Kidney glomerular epithelial cell (primary cell): Measurements from ENCODE around the gene SLC18B1.

ENCODE experiments used
- DNase-seq: peaks from one replicate; lab custom pipeline; 2025; lab: John Stamatoyannopoulos, UW

The SLC18B1 gene

GRCh38 chr6:132797951-132798868 lies at the start of gene SLC18B1:
SLC18B1 (minus strand) TSS chr6:132798637; CDS start chr6:132798456, 181 bp downstream.
- peak; percentile 58 for DNase-seq

- no peak for DNase-seq
These were observed 45.0 kb upstream of the SLC18B1 start for GRCh38 chr6:132843316-132844035.

GRCh38 chr6:132841966-132842365 lies 43.5 kb upstream of the SLC18B1 start:
- DNase-seq = no peak

- no peak for DNase-seq
These were observed 34.5 kb upstream of the SLC18B1 start for GRCh38 chr6:132832891-132833290.

GRCh38 chr6:132830334-132830751 lies 31.9 kb upstream of the SLC18B1 start:
- peak; percentile 47 for DNase-seq

- DNase-seq = no peak
These were observed 22.4 kb upstream of the SLC18B1 start for GRCh38 chr6:132820629-132821381.

- DNase-seq = peak; percentile 26
These were observed 21.1 kb upstream of the SLC18B1 start for GRCh38 chr6:132819405-132820161.

- DNase-seq = no peak
These were observed 20.2 kb upstream of the SLC18B1 start for GRCh38 chr6:132818404-132819359.

GRCh38 chr6:132817554-132818403 lies 19.3 kb upstream of the SLC18B1 start:
- DNase-seq = no peak

- no peak for DNase-seq
These were observed 18.2 kb upstream of the SLC18B1 start for GRCh38 chr6:132816660-132817059.

GRCh38 chr6:132814716-132815570 lies 16.5 kb upstream of the SLC18B1 start:
- DNase-seq = no peak

GRCh38 chr6:132813173-132813856 lies 14.9 kb upstream of the SLC18B1 start:
- DNase-seq = peak; percentile 53

- DNase-seq = peak; percentile 53
These were observed 14.3 kb upstream of the SLC18B1 start for GRCh38 chr6:132812756-132813172.

GRCh38 chr6:132812255-132812732 lies 13.9 kb upstream of the SLC18B1 start:
- DNase-seq = peak; percentile 15

- DNase-seq = no peak
These were observed 12.8 kb upstream of the SLC18B1 start for GRCh38 chr6:132811276-132811675.

- no peak for DNase-seq
These were observed 7.1 kb upstream of the SLC18B1 start for GRCh38 chr6:132805548-132805947.

- DNase-seq = no peak
These were observed 5.8 kb upstream of the SLC18B1 start for GRCh38 chr6:132804251-132804650.

- DNase-seq = no peak
These were observed 2.2 kb upstream of the SLC18B1 start for GRCh38 chr6:132800656-132801055.
